Bronchial epithelial cell (primary cell): ENCODE measurements around the gene ACO1. TPM values are rescaled to one million over a fixed set of nuclear protein-coding genes. Genes with fewer than 3 reads are reported as not detected.

Experiments
- DNase-seq: peaks from one replicate; pipeline ENCODE4 v3.0.0-alpha.2; 2010; ENCODE audit warnings: low read depth
- FAIRE-seq: peaks from 2 replicates; lab custom pipeline; 2011; peaks lifted over from hg19 to GRCh38; lab: Jason Lieb, UNC
- H3K27me3 ChIP-seq: 2 replicates; pipeline ENCODE4 v1.5.1; 2011; ENCODE audit warnings: low read length; ENCODE audit not compliant: control insufficient read depth, insufficient read depth
- H3K36me3 ChIP-seq: 2 replicates; pipeline ENCODE4 v1.5.1; 2011; ENCODE audit warnings: low read length; ENCODE audit not compliant: control insufficient read depth, insufficient read depth
- H3K4me3 ChIP-seq: 2 replicates; pipeline ENCODE4 v1.5.1; 2011; ENCODE audit warnings: mild to moderate bottlenecking, low read depth, low read length, control low read depth
- total RNA-seq: library from RNA; depleted of rRNA; stranded (reverse); fragments of >200 nt; gene quantifications from 2 replicates; pipeline ENCODE4 v1.2.1, GENCODE V29; 2014
- TF ChIP-seq, protein P1 (sequence below): IDR thresholded peaks from 2 replicates; pipeline ENCODE4 v1.5.1; 2011; ENCODE audit warnings: mild to moderate bottlenecking, moderate library complexity, low read length, control low read depth, inconsistent platforms; ENCODE audit not compliant: insufficient read depth, severe bottlenecking

ACO1 gene
- total RNA-seq, 1 donor from 2014 or later = 11.8 TPM

- FAIRE-seq = no peak
- Histone ChIP-seq H3K36me3 (peaks cover 1% of the 10 kb centered on the region), H3K27me3 (no peaks in the 10 kb centered on the region), H3K4me3 (no peak overlapping the region)
- DNase-seq = peak; percentile 46
- TF ChIP-seq, protein P1, sequence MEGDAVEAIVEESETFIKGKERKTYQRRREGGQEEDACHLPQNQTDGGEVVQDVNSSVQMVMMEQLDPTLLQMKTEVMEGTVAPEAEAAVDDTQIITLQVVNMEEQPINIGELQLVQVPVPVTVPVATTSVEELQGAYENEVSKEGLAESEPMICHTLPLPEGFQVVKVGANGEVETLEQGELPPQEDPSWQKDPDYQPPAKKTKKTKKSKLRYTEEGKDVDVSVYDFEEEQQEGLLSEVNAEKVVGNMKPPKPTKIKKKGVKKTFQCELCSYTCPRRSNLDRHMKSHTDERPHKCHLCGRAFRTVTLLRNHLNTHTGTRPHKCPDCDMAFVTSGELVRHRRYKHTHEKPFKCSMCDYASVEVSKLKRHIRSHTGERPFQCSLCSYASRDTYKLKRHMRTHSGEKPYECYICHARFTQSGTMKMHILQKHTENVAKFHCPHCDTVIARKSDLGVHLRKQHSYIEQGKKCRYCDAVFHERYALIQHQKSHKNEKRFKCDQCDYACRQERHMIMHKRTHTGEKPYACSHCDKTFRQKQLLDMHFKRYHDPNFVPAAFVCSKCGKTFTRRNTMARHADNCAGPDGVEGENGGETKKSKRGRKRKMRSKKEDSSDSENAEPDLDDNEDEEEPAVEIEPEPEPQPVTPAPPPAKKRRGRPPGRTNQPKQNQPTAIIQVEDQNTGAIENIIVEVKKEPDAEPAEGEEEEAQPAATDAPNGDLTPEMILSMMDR = no peak
These were observed 50.4 kb downstream of the ACO1 start for GRCh38 chr9:32434892-32435291.

GRCh38 chr9:32441678-32442077 lies 57.2 kb downstream of the ACO1 start:
- peaks cover 4% of the 10 kb centered on the region for H3K36me3 ChIP-seq
- TF ChIP-seq, protein P1 = no peak
- H3K4me3 ChIP-seq = no peak overlapping the region
- H3K27me3 ChIP-seq = no peaks in the 10 kb centered on the region
- DNase-seq (no peak), FAIRE-seq (no peak)

DNA sequence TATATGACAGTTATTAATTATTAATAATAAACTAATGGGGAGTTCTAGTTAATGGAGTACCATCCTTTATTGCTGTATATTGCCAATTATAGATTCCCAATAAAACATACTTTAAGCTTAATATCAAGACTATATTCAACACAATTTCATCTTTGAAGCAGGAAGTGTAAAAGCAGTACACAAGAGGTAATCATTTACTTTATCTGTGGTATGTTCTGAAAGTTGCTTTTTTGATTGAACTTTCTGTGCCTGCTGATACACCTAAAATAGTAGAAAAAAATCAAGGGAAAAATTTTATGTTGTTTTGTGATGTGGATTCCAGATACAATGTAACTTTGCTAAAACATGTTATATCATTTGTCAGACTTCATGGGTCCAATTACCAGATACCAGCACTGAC lies 58.0 kb downstream of the ACO1 start:
- H3K4me3 ChIP-seq = no peak overlapping the region
- no peak for DNase-seq
- TF ChIP-seq, protein P1 = no peak
- FAIRE-seq = no peak
- peaks cover 4% of the 10 kb centered on the region for H3K36me3 ChIP-seq
- H3K27me3 ChIP-seq = no peaks in the 10 kb centered on the region

GRCh38 chr9:32449969-32450368 lies 65.5 kb downstream of the ACO1 start:
- TF ChIP-seq, protein P1 = no peak
- no peak overlapping the region for H3K4me3 ChIP-seq
- peaks cover 5% of the 10 kb centered on the region for H3K36me3 ChIP-seq
- no peaks in the 10 kb centered on the region for H3K27me3 ChIP-seq
- DNase-seq (no peak), FAIRE-seq (no peak)

GRCh38 chr9:32454280-32454679 lies 69.8 kb downstream of the ACO1 start:
- DNase-seq (no peak), FAIRE-seq (no peak)
- Histone ChIP-seq H3K4me3 (no peak overlapping the region), H3K27me3 (no peaks in the 10 kb centered on the region), H3K36me3 (peaks cover 6% of the 10 kb centered on the region)
- TF ChIP-seq, protein P1 = no peak

GRCh38 chr9:32455738-32456137 lies 71.3 kb downstream of the ACO1 start:
- no peak for DNase-seq
- Histone ChIP-seq H3K27me3 (no peaks in the 10 kb centered on the region), H3K36me3 (peaks cover 4% of the 10 kb centered on the region), H3K4me3 (no peak overlapping the region)
- FAIRE-seq = no peak
- TF ChIP-seq, protein P1 = no peak
